Peyer's patch (tissue), 4 donors: Measurements from ENCODE around the gene MYO9A. TPM values are rescaled to one million over a fixed set of nuclear protein-coding genes. Genes with fewer than 3 reads are reported as not detected.

ENCODE experiments used
- DNase-seq, 3 donors: peaks; one replicate each; pipeline ENCODE4 v3.0.0-alpha.2; 2017 to 2019
- H3K27ac ChIP-seq, 4 donors: fragments of 200-600 bp; sonication (generic); one replicate each; pipeline ENCODE4 v1.5.1; 2016 to 2019
- H3K27me3 ChIP-seq, 2 donors: fragments of 200-600 bp; sonication (generic); one replicate each; pipeline ENCODE4 v1.5.1; 2019
- H3K36me3 ChIP-seq, 3 donors: fragments of 200-600 bp; sonication (generic); one replicate each; pipeline ENCODE4 v1.5.1; 2016 to 2019
- H3K4me1 ChIP-seq, 4 donors: fragments of 200-600 bp; sonication (generic); one replicate each; pipeline ENCODE4 v1.5.1; 2016 to 2019
- H3K4me3 ChIP-seq, 4 donors: fragments of 200-600 bp; sonication (generic); 1 replicate in 3 of 4; 2 replicates in 1 of 4; pipeline ENCODE4 v1.5.1; 2016 to 2019; ENCODE audit warnings: mild to moderate bottlenecking in 1 of 4
- H3K9me3 ChIP-seq, 4 donors: fragments of 200-600 bp; sonication (generic); one replicate each; pipeline ENCODE4 v1.5.1; 2016 to 2019; ENCODE audit warnings: mild to moderate bottlenecking in 1 of 4
- POLR2A ChIP-seq, 2 donors: fragments of 450-650 bp; IDR thresholded peaks; one replicate each; pipeline ENCODE4 v1.5.1; 2017; ENCODE audit warnings: antibody characterized with exemption in 2 of 2, mild to moderate bottlenecking in 2 of 2, moderate library complexity in 2 of 2
- total RNA-seq, 4 donors: library from RNA; depleted of rRNA; stranded (reverse); fragments of >200 nt; gene quantifications; one replicate each; pipeline ENCODE4 v1.1.0, GENCODE V29; 2016
- TF ChIP-seq, protein P1 (sequence below), 6 experiments: fragments of 450-650 bp in 4 of 6; fragments of 200-600 bp in 2 of 6; sonication (generic) in 1 of 6; IDR thresholded peaks; one replicate each; pipeline ENCODE4 v1.5.1; 2017 to 2019; ENCODE audit warnings: antibody characterized with exemption in 6 of 6, mild to moderate bottlenecking in 3 of 6, moderate library complexity in 1 of 6

MYO9A gene
- total RNA-seq, 4 donors from 2014 or later = 28.2 to 47.3 (median 39.3) TPM

DNA sequence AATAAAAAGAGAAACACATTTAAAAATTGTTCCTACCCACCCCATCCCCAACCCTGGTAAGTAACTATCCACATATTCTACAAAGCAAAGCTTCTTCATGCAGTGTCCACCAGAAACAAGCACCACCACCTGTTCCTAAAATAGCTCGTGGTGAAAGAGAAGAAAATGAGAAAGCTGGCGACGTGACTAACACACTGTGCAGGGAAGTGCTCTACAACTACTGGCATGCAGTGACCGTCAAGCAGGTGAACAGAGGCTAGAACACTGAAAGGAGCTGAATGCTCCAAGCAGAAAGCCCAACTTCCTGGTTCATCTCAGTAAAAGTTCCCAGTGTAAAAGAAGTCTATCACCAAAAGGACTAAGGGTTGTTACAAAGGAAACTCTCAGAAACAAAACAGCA lies 226.9 kb downstream of the MYO9A start:
- DNase-seq = no peak
- H3K36me3 ChIP-seq = peaks cover 0 to 18% (median 0%) of the 10 kb centered on the region in 3 donors

DNA sequence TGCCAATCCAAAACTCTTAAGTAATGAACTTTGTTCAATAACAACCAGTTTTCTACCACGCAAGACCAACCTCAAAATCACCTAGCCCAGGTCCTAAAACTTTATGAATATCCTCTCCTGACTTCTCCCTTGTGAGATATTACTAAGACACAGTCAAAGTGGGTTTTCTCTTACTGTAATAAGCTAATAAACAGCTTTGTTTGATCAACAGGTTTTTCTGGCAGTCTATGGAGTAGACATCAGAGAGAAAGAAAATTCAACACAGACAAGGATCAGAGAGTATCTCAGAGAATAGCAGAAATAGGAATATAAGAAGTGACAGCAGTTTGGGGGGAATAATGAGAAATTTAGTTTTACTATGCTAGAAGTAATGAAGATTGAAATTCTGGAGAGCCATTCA lies 228.0 kb downstream of the MYO9A start:
- Histone ChIP-seq H3K36me3 (peaks cover 0 to 18% (median 0%) of the 10 kb centered on the region in 3 donors), H3K4me3 (no peak overlapping the region), H3K4me1 (no peaks in the 10 kb centered on the region), H3K27ac (no peak overlapping the region), H3K9me3 (no peaks in the 10 kb centered on the region), H3K27me3 (no peaks in the 10 kb centered on the region)
- no peak for TF ChIP-seq POLR2A (IDR thresholded peaks at IDR 0.05)
- TF ChIP-seq, protein P1, sequence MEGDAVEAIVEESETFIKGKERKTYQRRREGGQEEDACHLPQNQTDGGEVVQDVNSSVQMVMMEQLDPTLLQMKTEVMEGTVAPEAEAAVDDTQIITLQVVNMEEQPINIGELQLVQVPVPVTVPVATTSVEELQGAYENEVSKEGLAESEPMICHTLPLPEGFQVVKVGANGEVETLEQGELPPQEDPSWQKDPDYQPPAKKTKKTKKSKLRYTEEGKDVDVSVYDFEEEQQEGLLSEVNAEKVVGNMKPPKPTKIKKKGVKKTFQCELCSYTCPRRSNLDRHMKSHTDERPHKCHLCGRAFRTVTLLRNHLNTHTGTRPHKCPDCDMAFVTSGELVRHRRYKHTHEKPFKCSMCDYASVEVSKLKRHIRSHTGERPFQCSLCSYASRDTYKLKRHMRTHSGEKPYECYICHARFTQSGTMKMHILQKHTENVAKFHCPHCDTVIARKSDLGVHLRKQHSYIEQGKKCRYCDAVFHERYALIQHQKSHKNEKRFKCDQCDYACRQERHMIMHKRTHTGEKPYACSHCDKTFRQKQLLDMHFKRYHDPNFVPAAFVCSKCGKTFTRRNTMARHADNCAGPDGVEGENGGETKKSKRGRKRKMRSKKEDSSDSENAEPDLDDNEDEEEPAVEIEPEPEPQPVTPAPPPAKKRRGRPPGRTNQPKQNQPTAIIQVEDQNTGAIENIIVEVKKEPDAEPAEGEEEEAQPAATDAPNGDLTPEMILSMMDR (IDR thresholded peaks at IDR 0.05) = no peak
- no peak for DNase-seq

More for the DNA sequence above, 226.9 kb downstream of the MYO9A start:
- H3K4me1 ChIP-seq = no peaks in the 10 kb centered on the region
- no peak overlapping the region for H3K4me3 ChIP-seq
- H3K27me3 ChIP-seq = no peaks in the 10 kb centered on the region
- H3K27ac ChIP-seq = no peak overlapping the region
- TF ChIP-seq, protein P1 (IDR thresholded peaks at IDR 0.05) = no peak
- TF ChIP-seq POLR2A (IDR thresholded peaks at IDR 0.05) = no peak
- no peaks in the 10 kb centered on the region for H3K9me3 ChIP-seq

- Histone ChIP-seq H3K27me3 (no peaks in the 10 kb centered on the region), H3K36me3 (peaks cover 0 to 18% (median 0%) of the 10 kb centered on the region in 3 donors), H3K4me3 (no peak overlapping the region), H3K9me3 (no peaks in the 10 kb centered on the region), H3K27ac (no peak overlapping the region), H3K4me1 (no peaks in the 10 kb centered on the region)
- TF ChIP-seq, protein P1 (IDR thresholded peaks at IDR 0.05) = no peak
- no peak for TF ChIP-seq POLR2A (IDR thresholded peaks at IDR 0.05)
- DNase-seq = no peak
Observed at GRCh38 chr15:71889385-71889784, 228.6 kb downstream of the MYO9A start.

DNA sequence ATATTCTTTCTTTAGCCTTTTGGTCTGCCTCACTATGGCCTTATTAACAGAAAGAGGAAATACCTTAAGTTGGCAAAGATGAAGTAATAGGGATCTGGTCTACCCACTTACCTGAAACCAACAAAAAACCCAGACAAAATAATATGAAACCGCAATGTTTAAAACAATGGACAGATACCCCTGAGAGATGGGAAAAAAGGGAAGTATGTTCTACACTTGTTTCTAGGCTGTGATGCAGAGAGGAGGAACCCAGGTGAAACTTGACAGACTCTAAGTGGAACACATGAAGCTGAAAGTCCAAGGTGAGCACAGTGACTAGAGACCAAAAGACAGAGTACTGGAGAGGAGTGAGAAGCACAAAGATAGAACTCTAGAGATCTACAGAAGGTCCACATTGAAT lies 229.2 kb downstream of the MYO9A start:
- no peak for DNase-seq
- peaks cover 0 to 18% (median 0%) of the 10 kb centered on the region in 3 donors for H3K36me3 ChIP-seq
- H3K9me3 ChIP-seq = no peaks in the 10 kb centered on the region
- H3K27me3 ChIP-seq = no peaks in the 10 kb centered on the region
- H3K4me1 ChIP-seq = no peaks in the 10 kb centered on the region
- no peak overlapping the region for H3K27ac ChIP-seq
- TF ChIP-seq, protein P1 (IDR thresholded peaks at IDR 0.05) = no peak
- no peak for TF ChIP-seq POLR2A (IDR thresholded peaks at IDR 0.05)
- H3K4me3 ChIP-seq = no peak overlapping the region

DNA sequence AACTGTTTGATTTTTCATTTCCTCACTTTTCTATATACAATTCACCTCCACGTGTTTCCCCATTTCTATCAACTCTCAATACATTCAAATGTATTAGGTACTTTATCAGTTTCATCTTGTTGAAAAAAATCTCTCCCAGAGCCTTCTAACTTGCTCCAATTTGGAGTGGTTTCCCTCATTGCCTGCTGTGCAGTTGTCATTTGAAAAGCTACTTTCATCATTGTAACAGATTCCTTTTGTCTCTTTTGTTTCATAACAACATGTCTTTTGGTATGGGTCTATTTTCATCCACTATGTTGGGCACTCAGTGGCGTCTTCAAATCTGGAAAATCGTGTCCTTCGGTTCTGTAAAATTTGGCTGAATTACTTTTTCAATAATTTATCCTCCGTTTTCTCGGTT lies 232.6 kb downstream of the MYO9A start:
- no peak for DNase-seq
- H3K27ac ChIP-seq = no peak overlapping the region
- no peaks in the 10 kb centered on the region for H3K27me3 ChIP-seq
- no peaks in the 10 kb centered on the region for H3K9me3 ChIP-seq
- H3K4me3 ChIP-seq = no peak overlapping the region
- H3K4me1 ChIP-seq = no peaks in the 10 kb centered on the region
- TF ChIP-seq POLR2A (IDR thresholded peaks at IDR 0.05) = no peak
- TF ChIP-seq, protein P1 (IDR thresholded peaks at IDR 0.05) = no peak
- peaks cover 0 to 18% (median 0%) of the 10 kb centered on the region in 3 donors for H3K36me3 ChIP-seq

DNA sequence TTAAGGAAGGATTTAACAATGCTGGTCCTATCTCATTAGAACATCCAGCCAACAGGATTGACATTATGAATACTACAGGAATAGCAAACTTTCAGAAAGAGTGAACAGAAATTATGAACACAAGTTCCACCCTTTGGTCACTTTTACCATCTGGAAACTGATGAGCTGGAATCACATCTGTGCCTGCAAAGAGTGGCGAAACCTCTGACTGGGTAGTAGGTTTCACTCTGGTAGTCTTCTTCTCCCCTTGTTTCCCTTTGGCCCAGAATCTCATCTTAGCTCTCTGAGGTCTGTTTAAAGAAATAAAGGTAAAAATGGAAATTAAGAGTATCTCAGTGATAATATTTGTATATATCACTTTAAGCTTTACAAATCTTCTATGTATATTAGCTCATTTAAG lies 234.5 kb downstream of the MYO9A start:
- TF ChIP-seq, protein P1 (IDR thresholded peaks at IDR 0.05) = no peak
- no peak for TF ChIP-seq POLR2A (IDR thresholded peaks at IDR 0.05)
- no peak overlapping the region for H3K27ac ChIP-seq
- H3K27me3 ChIP-seq = no peaks in the 10 kb centered on the region
- no peak for DNase-seq
- no peaks in the 10 kb centered on the region for H3K4me1 ChIP-seq
- no peak overlapping the region for H3K4me3 ChIP-seq
- H3K9me3 ChIP-seq = no peaks in the 10 kb centered on the region
- H3K36me3 ChIP-seq = peaks cover 0 to 38% (median 0%) of the 10 kb centered on the region in 3 donors
